OCI-LY7 (cell line): ENCODE measurements around the gene SLC9A9. TPM values are rescaled to one million over a fixed set of nuclear protein-coding genes. Genes with fewer than 3 reads are reported as not detected.

Experiments used
- BruUV-seq: library from RNA; stranded (reverse); fragments of 400-500 nt; replicated peaks from 2 replicates; lab custom pipeline; 2021; lab: Mats Ljungman, UMichigan
- CTCF ChIA-PET: fragments of 300-600 bp; sonication (Branson Sonifier 250); formaldehyde crosslinking; loops from one replicate; lab custom pipeline; 2022; ENCODE audit warnings: antibody characterized with exemption; ENCODE audit not compliant: unreplicated experiment; lab: Charles Lee
- POLR2A ChIA-PET: fragments of 300-600 bp; sonication (Branson Sonifier 250); formaldehyde crosslinking; loops from one replicate; lab custom pipeline; 2022; ENCODE audit warnings: antibody characterized with exemption; lab: Charles Lee
- DNase-seq: peaks from one replicate; pipeline ENCODE4 v3.0.0-alpha.2; 2015; ENCODE audit warnings: low spot score
- H2AFZ ChIP-seq: fragments of 200-600 bp; sonication (generic), shearing (Covaris generic); 2 replicates; pipeline ENCODE4 v1.6.1; 2014; ENCODE audit warnings: mild to moderate bottlenecking, antibody characterized with exemption, low read length, moderate library complexity
- H3K27ac ChIP-seq: fragments of 200-600 bp; sonication (generic); 2 replicates; pipeline ENCODE4 v1.5.1; 2014; ENCODE audit warnings: mixed run types, low read depth, mild to moderate bottlenecking, moderate library complexity, low read length, inconsistent platforms; ENCODE audit not compliant: poor library complexity, severe bottlenecking
- H3K36me3 ChIP-seq: fragments of 200-600 bp; sonication (generic); 2 replicates; pipeline ENCODE4 v1.6.1; 2014; ENCODE audit warnings: mild to moderate bottlenecking, antibody characterized with exemption, low read length, moderate library complexity, mixed read lengths; ENCODE audit not compliant: insufficient read depth
- H3K4me1 ChIP-seq: fragments of 200-600 bp; sonication (generic); 2 replicates; pipeline ENCODE4 v1.5.1; 2014; ENCODE audit warnings: mild to moderate bottlenecking, low read length; ENCODE audit not compliant: insufficient read depth, poor library complexity, severe bottlenecking
- H3K4me2 ChIP-seq: fragments of 200-600 bp; sonication (generic); 2 replicates; pipeline ENCODE4 v1.6.1; 2014; ENCODE audit warnings: mild to moderate bottlenecking, low read length
- H3K4me3 ChIP-seq: fragments of 200-600 bp; sonication (generic); 2 replicates; pipeline ENCODE4 v1.5.1; 2014; ENCODE audit warnings: mild to moderate bottlenecking, low read depth, low read length; ENCODE audit not compliant: poor library complexity, severe bottlenecking
- H3K79me2 ChIP-seq: fragments of 200-600 bp; sonication (generic); 2 replicates; pipeline ENCODE4 v1.6.1; 2016; ENCODE audit warnings: low read depth, mild to moderate bottlenecking, low read length, moderate library complexity, mixed read lengths; ENCODE audit not compliant: insufficient read depth
- H3K9me2 ChIP-seq: fragments of 200-600 bp; sonication (generic); 2 replicates; pipeline ENCODE4 v1.6.1; 2016; ENCODE audit warnings: mild to moderate bottlenecking, low read length, mixed read lengths; ENCODE audit not compliant: insufficient read depth
- H3K9me3 ChIP-seq: fragments of 200-600 bp; sonication (generic); 2 replicates; pipeline ENCODE4 v1.6.1; 2014; ENCODE audit warnings: mild to moderate bottlenecking, mixed run types, low read length, mixed read lengths
- H4K20me1 ChIP-seq: fragments of 200-600 bp; sonication (generic); 2 replicates; pipeline ENCODE4 v1.6.1; 2014; ENCODE audit warnings: mild to moderate bottlenecking, antibody characterized with exemption, low read length, moderate library complexity, mixed read lengths; ENCODE audit not compliant: insufficient read depth
- CTCF ChIP-seq: fragments of 200-600 bp; sonication (generic); conservative IDR thresholded peaks from 2 replicates; pipeline ENCODE4 v1.5.1; 2014; ENCODE audit warnings: mild to moderate bottlenecking, antibody characterized with exemption, low read length, moderate library complexity, mixed read lengths
- EZH2phosphoT487 ChIP-seq: fragments of 200-600 bp; sonication (generic); IDR thresholded peaks from 2 replicates; pipeline ENCODE4 v1.6.1; 2018; ENCODE audit warnings: low read depth, borderline replicate concordance, mild to moderate bottlenecking, mixed run types, antibody characterized with exemption, low read length, moderate library complexity, mixed read lengths
- intact Hi-C: fragments of 100-400 bp; cut with micrococcal nuclease; formaldehyde crosslinking; loops from one replicate; pipeline ENCODE4 v1.10.0; 2022; ENCODE audit not compliant: unreplicated experiment
- total RNA-seq, 2 experiments: library from RNA; depleted of rRNA in 1 of 2; stranded (reverse); fragments of >200 nt in 1 of 2; shearing (Covaris generic) in 1 of 2; gene quantifications; 2 replicates each; pipeline ENCODE4 v1.2.3, GENCODE V29; 2014 to 2022

The SLC9A9 gene
- total RNA-seq, 2 experiments from 2014 or later = 9.3 to 14.8 TPM

- Histone ChIP-seq H2AFZ (no peak overlapping the region), H3K36me3 (no peaks in the 10 kb centered on the region), H3K4me3 (no peak overlapping the region), H3K9me2 (no peaks in the 10 kb centered on the region), H3K27ac (no peak overlapping the region), H3K79me2 (no peaks in the 10 kb centered on the region), H3K4me1 (no peaks in the 10 kb centered on the region), H4K20me1 (no peaks in the 10 kb centered on the region), H3K9me3 (no peaks in the 10 kb centered on the region), H3K4me2 (no peak overlapping the region)
- no peak for DNase-seq
- POLR2A ChIA-PET = no interaction called here
- no TSS peak for BruUV-seq
- intact Hi-C loops = loop anchor here (10.0 kb wide), 1 partner anchor 183 kb away; no protein-coding TSS in a partner anchor
- TF ChIP-seq CTCF (no peak), EZH2phosphoT487 (no peak)
- CTCF ChIA-PET = no interaction called here
These were observed 76.3 kb downstream of the SLC9A9 start for GRCh38 chr3:143771939-143772338.

GRCh38 chr3:143771258-143771657, 77.0 kb downstream of the SLC9A9 start:
- Histone ChIP-seq H3K79me2 (no peaks in the 10 kb centered on the region), H3K36me3 (no peaks in the 10 kb centered on the region), H4K20me1 (no peaks in the 10 kb centered on the region), H3K4me3 (no peak overlapping the region), H3K27ac (no peak overlapping the region), H3K4me2 (no peak overlapping the region), H2AFZ (no peak overlapping the region), H3K9me3 (no peaks in the 10 kb centered on the region), H3K4me1 (no peaks in the 10 kb centered on the region), H3K9me2 (no peaks in the 10 kb centered on the region)
- ChIA-PET CTCF (no interaction called here), POLR2A (no interaction called here)
- DNase-seq = no peak
- TF ChIP-seq CTCF (no peak), EZH2phosphoT487 (no peak)
- intact Hi-C loops = loop anchor here (10.0 kb wide), 1 partner anchor 184 kb away; no protein-coding TSS in a partner anchor
- no TSS peak for BruUV-seq

GRCh38 chr3:143770391-143770790, 77.9 kb downstream of the SLC9A9 start:
- intact Hi-C loops = loop anchor here (10.0 kb wide), 1 partner anchor 184 kb away; no protein-coding TSS in a partner anchor

More at GRCh38 chr3:143770391-143770790, 77.9 kb downstream of the SLC9A9 start:
- Histone ChIP-seq H2AFZ (no peak overlapping the region), H4K20me1 (no peaks in the 10 kb centered on the region), H3K36me3 (no peaks in the 10 kb centered on the region), H3K4me3 (no peak overlapping the region), H3K27ac (no peak overlapping the region), H3K4me1 (no peaks in the 10 kb centered on the region), H3K79me2 (no peaks in the 10 kb centered on the region), H3K9me3 (no peaks in the 10 kb centered on the region), H3K9me2 (no peaks in the 10 kb centered on the region), H3K4me2 (no peak overlapping the region)
- no TSS peak for BruUV-seq
- ChIA-PET CTCF (no interaction called here), POLR2A (no interaction called here)
- DNase-seq = no peak
- no peak for TF ChIP-seq EZH2phosphoT487
- no peak for TF ChIP-seq CTCF
